Stimulated activated naive CD8-positive, alpha-beta T cell treated with anti-CD3 and anti-CD28 coated beads, Interleukin-15, amount 100 ng/mL, for 72 hours (primary cell): Measurements from ENCODE around the gene IL23R.
"Not testable (repeated sequence)": the region's sequence is repeated elsewhere in the genome, so short reads cannot be mapped to it uniquely, and the experiment has no call there.

ENCODE experiments used
- ATAC-seq: fragments of 150-1000 bp; cut with Tn5 transposase; 2 replicates; pipeline ENCODE4 v1.10.0; 2021; ENCODE audit warnings: mild to moderate bottlenecking, moderate library complexity
- DNase-seq, 2 donors: peaks; one replicate each; pipeline ENCODE4 v3.0.0; 2021 to 2022
- H3K27ac Mint-ChIP-seq, 2 donors: one replicate each; pipeline ENCODE4 v1.8.0; 2022; ENCODE audit warnings: mild to moderate bottlenecking in 2 of 2, mixed read lengths in 2 of 2, moderate library complexity in 2 of 2
- H3K27me3 Mint-ChIP-seq: one replicate; pipeline ENCODE4 v1.8.0; 2022; ENCODE audit warnings: mixed read lengths
- H3K4me1 Mint-ChIP-seq: one replicate; pipeline ENCODE4 v1.8.0; 2022; ENCODE audit warnings: mild to moderate bottlenecking, mixed read lengths
- H3K4me3 Mint-ChIP-seq, 2 donors: one replicate each; pipeline ENCODE4 v1.8.0; 2022; ENCODE audit warnings: mild to moderate bottlenecking in 2 of 2, mixed read lengths in 2 of 2, moderate library complexity in 1 of 2
- H3K9me3 Mint-ChIP-seq, 2 donors: one replicate each; pipeline ENCODE4 v1.8.0; 2022; ENCODE audit warnings: mixed read lengths in 2 of 2

Gene IL23R

GRCh38 chr1:67166196-67166595 is at the start of gene IL23R:
IL23R (plus strand) TSS chr1:67166454; CDS start chr1:67168121, 1,667 bp downstream.
- H3K9me3 Mint-ChIP-seq = peaks cover 0 to 6% of the 10 kb centered on the region in 2 donors
- peak; percentile 82 for ATAC-seq
- no peaks in the 10 kb centered on the region for H3K27me3 Mint-ChIP-seq
- peak; percentile 41 to 79 for DNase-seq
- H3K4me1 Mint-ChIP-seq = peaks cover 55% of the 10 kb centered on the region
- peak within 1 kb of the TSS; percentile 67 to 94 for H3K27ac Mint-ChIP-seq
- H3K4me3 Mint-ChIP-seq = peak within 1 kb of the TSS; percentile 71 to 89

GRCh38 chr1:67118191-67118590 is 48.1 kb upstream of the IL23R start:
- Mint-ChIP-seq H3K9me3 (peaks cover 0 to 16% of the 10 kb centered on the region in 2 donors), H3K4me3 (no peak overlapping the region), H3K4me1 (peaks cover 5% of the 10 kb centered on the region), H3K27ac (no peak overlapping the region), H3K27me3 (no peaks in the 10 kb centered on the region)
- DNase-seq (no peak), ATAC-seq (no peak)

- Mint-ChIP-seq H3K27ac (no peak overlapping the region), H3K4me1 (peaks cover 5% of the 10 kb centered on the region), H3K9me3 (peaks cover 0 to 16% of the 10 kb centered on the region in 2 donors), H3K27me3 (no peaks in the 10 kb centered on the region), H3K4me3 (no peak overlapping the region)
- no peak for DNase-seq
- no peak for ATAC-seq
Observed at GRCh38 chr1:67118646-67119045, 47.6 kb upstream of the IL23R start.

GRCh38 chr1:67120855-67121619 is 45.2 kb upstream of the IL23R start:
- DNase-seq = no peak
- H3K27me3 Mint-ChIP-seq = no peaks in the 10 kb centered on the region
- H3K4me3 Mint-ChIP-seq = no peak overlapping the region
- no peak overlapping the region for H3K27ac Mint-ChIP-seq
- ATAC-seq = no peak
- peaks cover 8% of the 10 kb centered on the region for H3K4me1 Mint-ChIP-seq
- peaks cover 0 to 12% of the 10 kb centered on the region in 2 donors for H3K9me3 Mint-ChIP-seq

GRCh38 chr1:67124455-67124854 is 41.8 kb upstream of the IL23R start:
- peaks cover 0 to 7% of the 10 kb centered on the region in 2 donors for H3K9me3 Mint-ChIP-seq
- peak overlapping the region in 1 of 2 donors; percentile 33 for H3K27ac Mint-ChIP-seq
- no peaks in the 10 kb centered on the region for H3K27me3 Mint-ChIP-seq
- DNase-seq = no peak
- H3K4me1 Mint-ChIP-seq = peaks cover 7% of the 10 kb centered on the region
- no peak overlapping the region for H3K4me3 Mint-ChIP-seq
- no peak for ATAC-seq

GRCh38 chr1:67126111-67126746 is 40.0 kb upstream of the IL23R start:
- no peak overlapping the region for H3K27ac Mint-ChIP-seq
- ATAC-seq (no peak), DNase-seq (no peak)
- no peaks in the 10 kb centered on the region for H3K27me3 Mint-ChIP-seq
- peaks cover 7% of the 10 kb centered on the region for H3K4me1 Mint-ChIP-seq
- H3K4me3 Mint-ChIP-seq = no peak overlapping the region
- H3K9me3 Mint-ChIP-seq = no peaks in the 10 kb centered on the region

- Mint-ChIP-seq H3K27me3 (no peaks in the 10 kb centered on the region), H3K27ac (no peak overlapping the region), H3K9me3 (no peaks in the 10 kb centered on the region), H3K4me3 (no peak overlapping the region), H3K4me1 (peaks cover 7% of the 10 kb centered on the region)
- DNase-seq (no peak), ATAC-seq (no peak)
Observed at GRCh38 chr1:67126974-67127373, 39.3 kb upstream of the IL23R start.

- no peak overlapping the region for H3K27ac Mint-ChIP-seq
- DNase-seq = no peak
- no peaks in the 10 kb centered on the region for H3K9me3 Mint-ChIP-seq
- no peak for ATAC-seq
- H3K27me3 Mint-ChIP-seq = peaks cover 12% of the 10 kb centered on the region
- no peak overlapping the region for H3K4me3 Mint-ChIP-seq
- peaks cover 15% of the 10 kb centered on the region for H3K4me1 Mint-ChIP-seq
Observed at GRCh38 chr1:67130673-67131072, 35.6 kb upstream of the IL23R start.

GRCh38 chr1:67133177-67133576 is 33.1 kb upstream of the IL23R start:
- DNase-seq (no peak), ATAC-seq (no peak)
- no peaks in the 10 kb centered on the region for H3K9me3 Mint-ChIP-seq
- no peak overlapping the region for H3K27ac Mint-ChIP-seq
- H3K4me1 Mint-ChIP-seq = peaks cover 8% of the 10 kb centered on the region
- peaks cover 12% of the 10 kb centered on the region for H3K27me3 Mint-ChIP-seq
- H3K4me3 Mint-ChIP-seq = no peak overlapping the region

GRCh38 chr1:67134695-67135094 is 31.6 kb upstream of the IL23R start, which contains the start of gene C1orf141:
C1orf141 (minus strand) TSS chr1:67134970; CDS start chr1:67127240, 7,730 bp downstream.
- H3K4me3 Mint-ChIP-seq = peak within 1 kb of the TSS; percentile 73 to 91
- DNase-seq = no peak
- H3K4me1 Mint-ChIP-seq = peaks cover 8% of the 10 kb centered on the region
- H3K27ac Mint-ChIP-seq = no peak within 1 kb of the TSS
- peaks cover 12% of the 10 kb centered on the region for H3K27me3 Mint-ChIP-seq
- ATAC-seq = peak; percentile 57
- H3K9me3 Mint-ChIP-seq = no peaks in the 10 kb centered on the region

GRCh38 chr1:67135354-67135753 is 30.9 kb upstream of the IL23R start:
- DNase-seq (no peak), ATAC-seq (no peak)

GRCh38 chr1:67137307-67137753 is 28.9 kb upstream of the IL23R start:
- Mint-ChIP-seq H3K4me3 (no peak overlapping the region), H3K27me3 (peaks cover 12% of the 10 kb centered on the region), H3K27ac (no peak overlapping the region), H3K4me1 (peaks cover 16% of the 10 kb centered on the region), H3K9me3 (no peaks in the 10 kb centered on the region)
- DNase-seq = no peak
- peak; percentile 33 for ATAC-seq

More at GRCh38 chr1:67135354-67135753, 30.9 kb upstream of the IL23R start:
- Mint-ChIP-seq H3K27me3 (peaks cover 12% of the 10 kb centered on the region), H3K27ac (no peak overlapping the region), H3K4me3 (no peak overlapping the region), H3K9me3 (no peaks in the 10 kb centered on the region), H3K4me1 (peaks cover 8% of the 10 kb centered on the region)

- no peak for ATAC-seq
- no peak overlapping the region for H3K27ac Mint-ChIP-seq
Observed at GRCh38 chr1:67138813-67139499, 27.3 kb upstream of the IL23R start.

GRCh38 chr1:67140460-67140859 is 25.8 kb upstream of the IL23R start:
- Mint-ChIP-seq H3K4me1 (peaks cover 32% of the 10 kb centered on the region), H3K27ac (no peak overlapping the region), H3K27me3 (peaks cover 2% of the 10 kb centered on the region), H3K4me3 (no peak overlapping the region), H3K9me3 (no peaks in the 10 kb centered on the region)
- ATAC-seq = no peak
- no peak for DNase-seq

More at GRCh38 chr1:67138813-67139499, 27.3 kb upstream of the IL23R start:
- H3K4me1 Mint-ChIP-seq = peaks cover 30% of the 10 kb centered on the region
- H3K9me3 Mint-ChIP-seq = no peaks in the 10 kb centered on the region
- H3K27me3 Mint-ChIP-seq = peaks cover 12% of the 10 kb centered on the region
- no peak for DNase-seq
- H3K4me3 Mint-ChIP-seq = no peak overlapping the region

GRCh38 chr1:67141832-67142231 is 24.4 kb upstream of the IL23R start:
- H3K4me3 Mint-ChIP-seq, H3K9me3 Mint-ChIP-seq, DNase-seq, H3K27ac Mint-ChIP-seq, ATAC-seq, H3K27me3 Mint-ChIP-seq: not testable (repeated sequence)
- H3K4me1 Mint-ChIP-seq = peaks cover 45% of the 10 kb centered on the region
